ENCODE results near the gene DVL2.
"Not testable (repeated sequence)": the region's sequence is repeated elsewhere in the genome, so short reads cannot be mapped to it uniquely, and the experiment has no call there.

The DVL2 gene

GRCh38 chr17:7191571-7192270 is 42.6 kb downstream of the DVL2 start:
- DNase-seq, result peak; percentile 42

GRCh38 chr17:7191069-7191468 is 43.2 kb downstream of the DVL2 start:
- no peak for DNase-seq

GRCh38 chr17:7190276-7190917 is 43.9 kb downstream of the DVL2 start:
- no peak for DNase-seq

- DNase-seq, result no peak
These were observed 48.1 kb downstream of the DVL2 start for GRCh38 chr17:7186241-7186640.

GRCh38 chr17:7184647-7185046 is 49.7 kb downstream of the DVL2 start:
- DNase-seq, result peak; percentile 35

- peak; percentile 31 for DNase-seq
These were observed 50.2 kb downstream of the DVL2 start for GRCh38 chr17:7184091-7184488.

GRCh38 chr17:7183433-7184090 is 50.8 kb downstream of the DVL2 start:
- peak; percentile 25 for DNase-seq

GRCh38 chr17:7182101-7182500 is 52.2 kb downstream of the DVL2 start:
- DNase-seq, result not testable (repeated sequence)

GRCh38 chr17:7179317-7180254 is 54.7 kb downstream of the DVL2 start, which contains the start of gene ASGR1:
TSS of gene ASGR1 (minus strand) at chr17:7179370. CDS start at chr17:7178563, 807 bp downstream.
- peak; percentile 30 for DNase-seq

GRCh38 chr17:7178973-7179316 is 55.4 kb downstream of the DVL2 start:
- DNase-seq, result no peak

GRCh38 chr17:7177954-7178477 is 56.3 kb downstream of the DVL2 start:
- no peak for DNase-seq

- peak; percentile 86 for DNase-seq
These were observed 56.9 kb downstream of the DVL2 start for GRCh38 chr17:7177191-7177953.

GRCh38 chr17:7176841-7177190 is 57.5 kb downstream of the DVL2 start:
- no peak for DNase-seq

- DNase-seq, result no peak
These were observed 58.0 kb downstream of the DVL2 start for GRCh38 chr17:7176107-7176840.

All from left hindlimb (tissue), 1 donor.